GM15510 (cell line): ENCODE results near the gene PDE11A.

Source experiments
- POLR2A ChIP-seq: IDR thresholded peaks from 3 replicates; pipeline ENCODE4 v1.6.1; 2011; ENCODE audit warnings: borderline replicate concordance; ENCODE audit not compliant: insufficient read length; ENCODE audit errors: extremely low read depth

Gene PDE11A

GRCh38 chr2:178056345-178056744 lies 16.2 kb downstream of the PDE11A start:
- TF ChIP-seq POLR2A = no peak

GRCh38 chr2:178047391-178047790 lies 25.2 kb downstream of the PDE11A start:
- TF ChIP-seq POLR2A = no peak

GRCh38 chr2:178044836-178045235 lies 27.7 kb downstream of the PDE11A start:
- no peak for TF ChIP-seq POLR2A

- no peak for TF ChIP-seq POLR2A
Observed at GRCh38 chr2:178043266-178043665, 29.3 kb downstream of the PDE11A start.

- no peak for TF ChIP-seq POLR2A
Observed at GRCh38 chr2:178029342-178029741, 43.2 kb downstream of the PDE11A start.

GRCh38 chr2:178025551-178026185 lies 46.9 kb downstream of the PDE11A start:
- TF ChIP-seq POLR2A = no peak

- TF ChIP-seq POLR2A = no peak
Observed at GRCh38 chr2:178018141-178018540, 54.4 kb downstream of the PDE11A start.

- no peak for TF ChIP-seq POLR2A
Observed at GRCh38 chr2:178016612-178017011, 56.0 kb downstream of the PDE11A start.

- TF ChIP-seq POLR2A = no peak
Observed at GRCh38 chr2:178012639-178013038, 59.9 kb downstream of the PDE11A start.

- TF ChIP-seq POLR2A = no peak
Observed at GRCh38 chr2:178009813-178010212, 62.8 kb downstream of the PDE11A start.

GRCh38 chr2:178008636-178009289 lies 63.8 kb downstream of the PDE11A start:
- no peak for TF ChIP-seq POLR2A

GRCh38 chr2:178006710-178007109 lies 65.9 kb downstream of the PDE11A start:
- no peak for TF ChIP-seq POLR2A

- no peak for TF ChIP-seq POLR2A
Observed at GRCh38 chr2:178005756-178006155, 66.8 kb downstream of the PDE11A start.

- TF ChIP-seq POLR2A = no peak
Observed at GRCh38 chr2:178002038-178002437, 70.5 kb downstream of the PDE11A start.

- TF ChIP-seq POLR2A = no peak
Observed at GRCh38 chr2:177998996-177999395, 73.6 kb downstream of the PDE11A start.

- TF ChIP-seq POLR2A = no peak
Observed at GRCh38 chr2:177998006-177998405, 74.6 kb downstream of the PDE11A start.

- no peak for TF ChIP-seq POLR2A
Observed at GRCh38 chr2:177992992-177993391, 79.6 kb downstream of the PDE11A start.

- no peak for TF ChIP-seq POLR2A
Observed at GRCh38 chr2:177989029-177989885, 83.3 kb downstream of the PDE11A start.
